OCI-LY1 (cell line): ENCODE results near the gene MYOM1.

Experiments used
- EZH2 ChIP-seq: fragments of 200-600 bp; sonication (generic), shearing (Covaris generic); IDR thresholded peaks from 2 replicates; pipeline ENCODE4 v1.8.0; 2017; ENCODE audit warnings: borderline replicate concordance, mixed run types, mild to moderate bottlenecking, antibody characterized with exemption, low read length, moderate library complexity, mixed read lengths
- TF ChIP-seq, protein P1 (sequence below): fragments of 200-600 bp; sonication (generic), shearing (Covaris generic); IDR thresholded peaks from 2 replicates; pipeline ENCODE4 v1.5.1; 2017; ENCODE audit warnings: mild to moderate bottlenecking, antibody characterized with exemption, low read length, moderate library complexity, mixed read lengths

DNA sequence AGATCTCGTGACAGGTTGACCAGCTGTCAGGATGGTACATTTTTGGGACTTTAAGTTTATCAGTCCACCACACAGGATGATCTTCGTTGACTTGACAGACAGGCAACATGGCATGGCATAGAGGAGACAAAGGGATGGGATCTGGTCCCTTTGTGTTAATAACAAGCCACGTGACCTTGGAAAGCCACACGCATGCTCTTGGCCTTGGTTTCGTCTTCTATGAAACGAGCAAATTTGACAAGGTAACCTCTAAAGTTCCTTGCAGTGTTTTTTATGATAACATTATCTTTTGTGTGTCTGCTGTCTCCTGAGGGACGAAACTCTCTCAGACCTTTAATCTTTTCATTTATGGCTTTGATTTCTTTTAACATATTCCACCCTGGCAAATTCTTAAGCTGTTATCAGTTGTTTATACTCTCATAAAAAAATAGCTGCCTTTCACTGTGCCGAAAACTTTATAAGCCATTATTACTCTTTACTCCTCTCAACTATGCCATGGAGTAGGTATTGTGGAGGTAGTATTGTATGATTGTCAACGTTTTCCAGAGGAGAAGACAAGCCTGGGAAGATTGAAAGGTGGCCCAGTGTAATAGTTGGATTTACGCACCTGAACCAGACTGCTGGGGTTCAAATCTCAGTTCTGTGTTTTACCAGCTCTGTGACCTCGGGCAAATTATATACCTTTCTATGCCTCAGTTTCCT lies 81.3 kb downstream of the MYOM1 start:
- no peak for TF ChIP-seq EZH2
- TF ChIP-seq, protein P1, sequence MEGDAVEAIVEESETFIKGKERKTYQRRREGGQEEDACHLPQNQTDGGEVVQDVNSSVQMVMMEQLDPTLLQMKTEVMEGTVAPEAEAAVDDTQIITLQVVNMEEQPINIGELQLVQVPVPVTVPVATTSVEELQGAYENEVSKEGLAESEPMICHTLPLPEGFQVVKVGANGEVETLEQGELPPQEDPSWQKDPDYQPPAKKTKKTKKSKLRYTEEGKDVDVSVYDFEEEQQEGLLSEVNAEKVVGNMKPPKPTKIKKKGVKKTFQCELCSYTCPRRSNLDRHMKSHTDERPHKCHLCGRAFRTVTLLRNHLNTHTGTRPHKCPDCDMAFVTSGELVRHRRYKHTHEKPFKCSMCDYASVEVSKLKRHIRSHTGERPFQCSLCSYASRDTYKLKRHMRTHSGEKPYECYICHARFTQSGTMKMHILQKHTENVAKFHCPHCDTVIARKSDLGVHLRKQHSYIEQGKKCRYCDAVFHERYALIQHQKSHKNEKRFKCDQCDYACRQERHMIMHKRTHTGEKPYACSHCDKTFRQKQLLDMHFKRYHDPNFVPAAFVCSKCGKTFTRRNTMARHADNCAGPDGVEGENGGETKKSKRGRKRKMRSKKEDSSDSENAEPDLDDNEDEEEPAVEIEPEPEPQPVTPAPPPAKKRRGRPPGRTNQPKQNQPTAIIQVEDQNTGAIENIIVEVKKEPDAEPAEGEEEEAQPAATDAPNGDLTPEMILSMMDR, result no peak
